Ectodermal cell (in vitro differentiated cells): ENCODE data around the gene LDB3.
"Not testable (repeated sequence)": the region's sequence is repeated elsewhere in the genome, so short reads cannot be mapped to it uniquely, and the experiment has no call there.

ENCODE experiments used
- H3K27ac ChIP-seq: 2 replicates; pipeline ENCODE4 v1.7.0; 2013; ENCODE audit warnings: mild to moderate bottlenecking, low read depth, low read length; ENCODE audit not compliant: insufficient read depth, poor library complexity, severe bottlenecking
- H3K27me3 ChIP-seq: 2 replicates; pipeline ENCODE4 v1.7.0; 2013; ENCODE audit warnings: mild to moderate bottlenecking, low read length; ENCODE audit not compliant: insufficient read depth, control insufficient read depth, poor library complexity, severe bottlenecking
- H3K36me3 ChIP-seq: one replicate; pipeline ENCODE4 v1.7.0; 2013; ENCODE audit warnings: low read length; ENCODE audit not compliant: control insufficient read depth, insufficient read depth
- H3K4me1 ChIP-seq: one replicate; pipeline ENCODE4 v1.7.0; 2013; ENCODE audit warnings: low read length; ENCODE audit not compliant: control insufficient read depth, insufficient read depth
- H3K4me3 ChIP-seq: 2 replicates; pipeline ENCODE4 v1.7.0; 2013; ENCODE audit warnings: low read depth, low read length, control low read depth; ENCODE audit not compliant: insufficient read depth
- H3K9me3 ChIP-seq: 2 replicates; pipeline ENCODE4 v1.7.0; 2013; ENCODE audit warnings: mild to moderate bottlenecking, low read length, moderate library complexity; ENCODE audit not compliant: control insufficient read depth
- WGBS, 2 experiments: methylation state at CpG; one replicate each; pipeline ENCODE4 v1.1.7; 2013; ENCODE audit warnings: missing lambda C conversion rate in 2 of 2; 5-methylcytosine and 5-hydroxymethylcytosine counted together

LDB3 gene

GRCh38 chr10:86644794-86645445, 23.4 kb upstream of the LDB3 start:
- no peak overlapping the region for H3K4me3 ChIP-seq
- WGBS, 2 experiments: 74 to 75% methylated on average over 5 of the region's 5 CpGs
- H3K9me3 ChIP-seq: no peaks in the 10 kb centered on the region
- H3K4me1 ChIP-seq: no peaks in the 10 kb centered on the region
- H3K27ac ChIP-seq: no peak overlapping the region
- no peaks in the 10 kb centered on the region for H3K27me3 ChIP-seq
- H3K36me3 ChIP-seq: no peaks in the 10 kb centered on the region

GRCh38 chr10:86645621-86646165, 22.6 kb upstream of the LDB3 start:
- not testable (repeated sequence) for H3K4me3 ChIP-seq, H3K27me3 ChIP-seq, H3K27ac ChIP-seq, H3K36me3 ChIP-seq, H3K4me1 ChIP-seq, H3K9me3 ChIP-seq
- WGBS, 2 experiments: 92 to 96% methylated on average over 5 of the region's 5 CpGs

GRCh38 chr10:86646532-86646931, 21.8 kb upstream of the LDB3 start:
- Histone ChIP-seq H3K9me3 (no peaks in the 10 kb centered on the region), H3K27me3 (no peaks in the 10 kb centered on the region), H3K27ac (no peak overlapping the region), H3K36me3 (no peaks in the 10 kb centered on the region), H3K4me1 (no peaks in the 10 kb centered on the region), H3K4me3 (no peak overlapping the region)
- 87 to 90% methylated on average over 5 of the region's 5 CpGs for WGBS, 2 experiments

- no peaks in the 10 kb centered on the region for H3K27me3 ChIP-seq
- H3K4me1 ChIP-seq: no peaks in the 10 kb centered on the region
- 94 to 96% methylated on average over 6 of the region's 6 CpGs for WGBS, 2 experiments
- no peak overlapping the region for H3K4me3 ChIP-seq
- no peak overlapping the region for H3K27ac ChIP-seq
- no peaks in the 10 kb centered on the region for H3K36me3 ChIP-seq
- H3K9me3 ChIP-seq: no peaks in the 10 kb centered on the region
Observed at GRCh38 chr10:86646933-86647332, 21.4 kb upstream of the LDB3 start.

GRCh38 chr10:86647773-86648703, 20.3 kb upstream of the LDB3 start:
- no peak overlapping the region for H3K27ac ChIP-seq
- no peaks in the 10 kb centered on the region for H3K9me3 ChIP-seq
- no peaks in the 10 kb centered on the region for H3K4me1 ChIP-seq
- 91 to 94% methylated on average over 13 of the region's 13 CpGs for WGBS, 2 experiments
- H3K27me3 ChIP-seq: no peaks in the 10 kb centered on the region
- H3K4me3 ChIP-seq: no peak overlapping the region
- no peaks in the 10 kb centered on the region for H3K36me3 ChIP-seq

- 89 to 93% methylated on average over 9 of the region's 9 CpGs for WGBS, 2 experiments
- Histone ChIP-seq H3K4me3 (no peak overlapping the region), H3K27ac (no peak overlapping the region), H3K9me3 (no peaks in the 10 kb centered on the region), H3K36me3 (no peaks in the 10 kb centered on the region), H3K4me1 (no peaks in the 10 kb centered on the region), H3K27me3 (no peaks in the 10 kb centered on the region)
Observed at GRCh38 chr10:86648704-86649427, 19.4 kb upstream of the LDB3 start.

- Histone ChIP-seq H3K9me3 (no peaks in the 10 kb centered on the region), H3K4me1 (no peaks in the 10 kb centered on the region), H3K27me3 (no peaks in the 10 kb centered on the region), H3K4me3 (no peak overlapping the region), H3K27ac (no peak overlapping the region), H3K36me3 (no peaks in the 10 kb centered on the region)
- WGBS, 2 experiments: 93 to 94% methylated on average over 17 of the region's 17 CpGs
Observed at GRCh38 chr10:86649471-86650150, 18.7 kb upstream of the LDB3 start.

GRCh38 chr10:86650151-86650550, 18.2 kb upstream of the LDB3 start:
- Histone ChIP-seq H3K27me3 (no peaks in the 10 kb centered on the region), H3K27ac (no peak overlapping the region), H3K9me3 (no peaks in the 10 kb centered on the region), H3K4me1 (no peaks in the 10 kb centered on the region), H3K4me3 (no peak overlapping the region), H3K36me3 (no peaks in the 10 kb centered on the region)
- WGBS, 2 experiments: 91 to 95% methylated on average over 8 of the region's 8 CpGs

GRCh38 chr10:86651021-86651471, 17.3 kb upstream of the LDB3 start:
- Histone ChIP-seq H3K27me3 (no peaks in the 10 kb centered on the region), H3K9me3 (no peaks in the 10 kb centered on the region), H3K36me3 (no peaks in the 10 kb centered on the region), H3K4me1 (no peaks in the 10 kb centered on the region), H3K4me3 (no peak overlapping the region), H3K27ac (no peak overlapping the region)
- WGBS, 2 experiments: 91 to 94% methylated on average over 8 of the region's 8 CpGs
